Fibroblast of skin of abdomen (primary cell): Measurements from ENCODE around the gene KCNJ14.
"Not testable (repeated sequence)": the region's sequence is repeated elsewhere in the genome, so short reads cannot be mapped to it uniquely, and the experiment has no call there.

ENCODE experiments used
- DNase-seq: peaks from one replicate; pipeline ENCODE4 v3.0.0-alpha.2; 2013

Gene KCNJ14

DNA sequence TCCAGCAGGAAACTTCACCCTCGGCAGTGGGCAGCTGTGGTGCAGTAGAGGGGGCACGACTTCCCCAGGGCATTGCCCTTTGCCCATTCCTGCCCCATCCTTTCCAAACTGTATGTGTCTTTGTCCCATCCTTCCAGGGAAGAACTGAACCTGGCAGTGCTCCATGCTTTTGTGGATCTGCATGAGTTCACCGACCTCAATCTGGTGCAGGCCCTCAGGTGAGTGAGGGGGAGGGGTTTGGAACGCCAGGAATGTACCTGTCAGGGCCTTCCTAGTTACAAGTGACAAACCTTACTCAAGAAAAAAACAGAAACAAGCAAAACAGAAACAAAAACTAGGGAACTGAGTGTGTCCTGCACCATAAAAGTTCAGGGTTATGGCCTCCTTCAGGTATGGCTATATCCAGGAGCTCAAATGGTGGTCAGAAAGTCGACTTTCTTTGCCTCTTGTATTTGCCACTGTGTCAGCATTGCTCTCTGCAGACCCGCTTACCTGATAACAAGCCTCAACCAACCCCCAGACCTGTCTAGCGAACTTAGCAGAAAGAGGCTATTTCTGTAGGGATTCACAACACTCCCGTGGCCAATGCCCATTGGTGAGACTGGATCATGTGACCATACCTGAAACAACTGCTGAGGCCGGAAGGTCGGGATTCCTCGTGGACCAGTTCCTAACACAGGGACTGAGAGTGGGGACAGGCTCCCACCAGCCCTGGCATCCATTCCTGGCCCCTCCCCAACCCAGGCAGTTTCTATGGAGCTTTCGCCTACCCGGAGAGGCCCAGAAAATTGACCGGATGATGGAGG lies 18.0 kb downstream of the KCNJ14 start:
- no peak for DNase-seq

DNA sequence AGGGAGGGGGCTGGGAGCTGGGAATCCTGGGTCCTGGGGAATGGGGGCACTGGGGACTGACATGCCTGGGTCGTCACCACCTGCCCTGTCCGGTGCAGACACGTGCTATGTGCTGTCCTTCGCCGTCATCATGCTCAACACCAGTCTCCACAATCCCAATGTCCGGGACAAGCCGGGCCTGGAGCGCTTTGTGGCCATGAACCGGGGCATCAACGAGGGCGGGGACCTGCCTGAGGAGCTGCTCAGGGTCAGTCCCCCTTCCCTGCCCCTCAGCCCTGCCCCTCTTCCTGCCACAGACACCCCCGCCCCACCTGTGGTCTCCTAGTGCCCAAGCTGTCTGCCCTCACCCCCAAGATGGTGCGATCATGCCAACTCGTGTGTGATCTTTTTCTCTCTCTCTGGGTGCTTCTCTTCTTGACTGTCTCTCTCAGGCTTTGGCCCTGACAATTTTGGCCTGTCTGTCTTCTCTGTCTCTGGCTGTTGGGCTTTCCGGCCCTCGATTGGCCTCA lies 18.8 kb downstream of the KCNJ14 start:
- no peak for DNase-seq

DNA sequence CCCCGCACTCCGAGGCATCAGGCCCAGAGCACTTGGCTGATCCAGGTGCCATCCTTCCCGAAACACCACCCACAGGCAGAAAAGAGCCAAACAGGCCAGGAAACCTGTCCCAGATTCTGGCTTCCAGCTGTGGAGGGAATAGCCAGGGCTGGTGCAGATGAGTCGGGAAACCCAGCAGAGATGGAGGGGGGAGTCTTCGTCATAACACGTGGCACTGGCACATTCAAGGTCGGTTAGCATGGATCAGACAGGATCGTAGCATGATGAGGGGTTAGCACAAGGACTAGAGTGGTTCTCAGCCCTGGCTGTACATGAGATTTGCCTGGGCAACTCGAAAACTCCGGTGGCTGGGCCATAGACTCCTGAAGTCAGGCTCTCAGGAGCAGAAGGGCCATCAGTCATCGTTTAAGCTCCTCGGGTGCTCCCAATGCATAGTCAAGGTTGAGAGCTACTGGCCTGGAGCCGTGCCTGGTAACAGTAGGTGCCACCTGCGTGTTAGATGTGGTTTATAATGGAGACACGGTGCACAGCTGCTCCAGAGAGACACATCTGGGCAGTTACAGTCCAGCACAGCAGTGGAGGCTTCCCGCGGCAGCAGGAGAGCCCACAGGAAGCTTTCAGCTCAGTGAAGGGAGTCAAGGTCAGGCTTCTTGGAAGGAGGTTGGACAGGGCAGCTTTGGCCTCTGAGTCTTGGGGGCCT lies 20.1 kb downstream of the KCNJ14 start:
- DNase-seq: no peak

DNA sequence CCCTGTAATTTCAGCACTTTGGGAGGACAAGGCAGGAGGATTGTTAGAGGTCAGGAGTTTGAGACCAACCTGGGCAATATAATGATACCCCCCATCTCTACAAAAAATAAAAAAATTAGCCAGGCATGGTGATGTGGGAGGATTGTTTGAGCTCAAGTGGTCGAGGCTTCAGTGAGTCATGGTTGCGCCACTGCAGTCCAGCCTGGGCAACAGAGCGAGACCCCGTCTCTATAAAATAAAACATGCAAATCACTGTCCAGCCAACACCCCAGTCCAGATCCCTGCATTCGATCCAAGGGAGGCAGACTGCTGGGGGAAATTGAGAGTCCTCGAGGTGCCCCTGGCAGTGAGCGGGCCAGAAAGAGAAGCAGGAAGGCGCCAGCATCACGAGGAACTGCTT lies 20.8 kb downstream of the KCNJ14 start:
- DNase-seq: no peak

DNA sequence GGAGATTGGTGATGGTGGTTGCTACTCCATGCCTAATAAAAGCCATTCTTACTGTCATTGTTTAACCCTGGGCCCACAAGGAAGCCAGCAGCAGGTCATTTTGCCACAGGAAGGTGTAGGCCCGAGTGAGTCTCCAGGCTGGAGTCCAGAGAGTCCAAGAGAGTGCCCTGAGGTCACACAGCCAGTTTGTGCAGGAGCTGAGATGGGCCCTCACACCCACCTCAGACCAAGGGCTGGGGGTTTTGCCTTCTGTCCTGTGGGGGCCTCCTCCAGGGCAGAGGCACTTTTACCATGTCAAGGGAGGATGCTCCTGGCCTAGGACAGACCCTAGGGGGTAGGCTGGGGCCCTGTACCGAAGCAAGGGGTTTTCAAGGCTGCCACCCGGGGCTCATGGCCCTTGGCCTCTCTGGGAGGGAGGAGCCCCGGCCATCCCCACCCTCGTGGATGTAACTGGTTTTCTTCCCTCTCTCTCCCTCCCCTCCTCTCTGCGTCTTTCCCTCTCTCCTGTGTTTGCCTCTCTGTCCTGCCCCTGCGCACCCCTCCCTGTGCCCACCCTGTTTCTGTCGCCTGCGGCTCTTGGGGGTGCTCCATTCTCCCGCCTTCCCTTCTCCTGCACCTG lies 21.8 kb downstream of the KCNJ14 start:
- no peak for DNase-seq

DNA sequence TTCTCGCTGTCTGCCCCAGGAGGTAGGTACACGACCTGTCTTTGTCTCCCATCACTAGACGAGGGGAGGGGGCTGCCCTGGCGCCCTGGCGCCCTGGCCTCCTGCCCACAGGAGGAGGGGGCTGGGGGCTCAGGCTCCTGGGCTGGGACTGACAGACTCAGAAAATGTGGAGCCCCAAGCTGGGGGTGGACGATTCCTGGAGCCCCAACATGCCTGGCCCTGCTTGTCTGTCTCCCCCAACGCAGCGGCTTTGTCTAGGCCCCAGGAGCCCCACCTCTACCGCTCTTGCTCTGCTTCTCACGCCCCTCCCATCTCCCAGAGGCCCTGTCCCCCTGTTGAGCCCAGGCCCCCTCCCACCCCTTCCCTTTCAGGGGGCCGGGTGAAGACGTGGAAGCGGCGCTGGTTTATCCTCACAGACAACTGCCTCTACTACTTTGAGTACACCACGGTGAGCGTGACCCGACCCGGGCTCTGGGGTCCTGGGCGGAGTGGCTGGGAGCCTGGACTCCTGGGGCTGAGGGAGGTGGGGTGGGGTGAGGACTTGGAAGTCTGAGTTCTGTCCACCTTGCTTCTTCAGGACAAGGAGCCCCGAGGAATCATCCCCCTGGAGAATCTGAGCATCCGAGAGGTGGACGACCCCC lies 22.4 kb downstream of the KCNJ14 start:
- no peak for DNase-seq

DNA sequence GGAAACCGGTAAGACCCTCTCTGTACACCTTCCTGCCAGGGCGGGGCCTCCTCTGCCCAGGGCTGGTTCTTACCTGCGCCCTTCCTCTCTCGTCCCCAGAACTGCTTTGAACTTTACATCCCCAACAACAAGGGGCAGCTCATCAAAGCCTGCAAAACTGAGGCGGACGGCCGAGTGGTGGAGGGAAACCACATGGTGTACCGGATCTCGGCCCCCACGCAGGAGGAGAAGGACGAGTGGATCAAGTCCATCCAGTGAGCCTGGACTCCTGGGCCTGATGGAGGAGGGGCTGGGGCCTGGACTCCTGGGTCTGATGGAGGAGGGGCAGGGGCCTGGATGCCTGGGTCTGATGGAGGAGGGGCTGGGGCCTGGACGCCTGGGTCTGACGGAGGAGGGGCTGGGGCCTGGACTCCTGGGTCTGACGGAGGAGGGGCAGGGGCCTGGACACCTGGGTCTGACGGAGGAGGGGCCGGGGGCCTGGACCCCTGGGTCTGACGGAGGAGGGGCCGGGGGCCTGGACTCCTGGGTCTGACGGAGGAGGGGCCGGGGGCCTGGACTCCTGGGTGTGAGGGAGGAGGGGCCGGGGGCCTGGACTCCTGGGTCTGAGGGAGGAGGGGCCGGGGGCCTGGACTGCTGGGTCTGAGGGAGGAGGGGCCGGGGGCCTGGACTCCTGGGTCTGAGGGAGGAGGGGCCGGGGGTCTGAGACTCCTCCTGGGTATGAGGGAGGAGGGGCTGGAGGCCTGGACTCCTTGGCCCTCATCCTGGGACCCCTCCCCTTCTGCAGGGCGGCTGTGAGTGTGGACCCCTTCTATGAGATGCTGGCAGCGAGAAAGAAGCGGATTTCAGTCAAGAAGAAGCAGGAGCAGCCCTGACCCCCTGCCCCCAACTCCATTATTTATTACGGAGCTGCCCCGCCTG lies 23.2 kb downstream of the KCNJ14 start:
- no peak for DNase-seq

DNA sequence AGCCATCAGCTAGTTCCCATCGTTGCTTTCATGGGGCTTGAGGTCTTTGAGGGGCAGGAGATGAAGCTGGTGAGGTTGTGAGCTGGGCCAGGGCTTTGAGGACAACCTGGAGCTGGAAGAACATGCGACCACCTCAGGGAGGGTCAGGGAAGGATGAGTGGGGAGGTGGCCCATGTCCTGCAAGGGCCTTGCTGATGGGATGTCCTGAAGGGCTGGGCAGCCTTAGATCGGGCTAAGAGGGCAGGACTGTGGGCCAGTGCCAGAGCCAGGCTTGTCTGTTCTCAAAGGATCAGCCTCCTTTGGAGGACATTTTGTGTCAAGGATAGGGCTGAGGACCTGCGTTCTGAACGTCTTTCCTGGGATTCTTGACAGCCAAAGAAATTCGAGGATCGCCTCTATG lies 24.3 kb downstream of the KCNJ14 start:
- DNase-seq: no peak

DNA sequence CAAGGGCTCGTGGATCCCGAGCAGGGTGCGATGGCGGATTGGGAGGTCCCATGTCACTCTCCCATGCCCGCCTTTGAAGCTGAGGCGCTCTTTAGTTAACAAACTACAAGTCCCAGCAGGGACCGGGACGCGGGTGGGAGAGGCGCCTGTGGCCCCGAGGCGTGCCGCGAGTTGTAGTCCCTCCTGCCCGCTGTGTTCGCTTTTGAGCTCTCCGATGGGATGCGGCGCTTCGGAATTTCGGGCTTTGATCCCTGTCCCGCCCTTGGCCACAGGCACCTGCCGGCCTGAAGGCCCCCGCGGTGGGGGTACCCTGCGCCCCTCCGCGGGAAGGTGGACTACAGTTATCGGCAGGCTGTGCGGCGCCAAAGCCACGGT lies 24.8 kb downstream of the KCNJ14 start:
- peak; percentile 27 for DNase-seq

DNA sequence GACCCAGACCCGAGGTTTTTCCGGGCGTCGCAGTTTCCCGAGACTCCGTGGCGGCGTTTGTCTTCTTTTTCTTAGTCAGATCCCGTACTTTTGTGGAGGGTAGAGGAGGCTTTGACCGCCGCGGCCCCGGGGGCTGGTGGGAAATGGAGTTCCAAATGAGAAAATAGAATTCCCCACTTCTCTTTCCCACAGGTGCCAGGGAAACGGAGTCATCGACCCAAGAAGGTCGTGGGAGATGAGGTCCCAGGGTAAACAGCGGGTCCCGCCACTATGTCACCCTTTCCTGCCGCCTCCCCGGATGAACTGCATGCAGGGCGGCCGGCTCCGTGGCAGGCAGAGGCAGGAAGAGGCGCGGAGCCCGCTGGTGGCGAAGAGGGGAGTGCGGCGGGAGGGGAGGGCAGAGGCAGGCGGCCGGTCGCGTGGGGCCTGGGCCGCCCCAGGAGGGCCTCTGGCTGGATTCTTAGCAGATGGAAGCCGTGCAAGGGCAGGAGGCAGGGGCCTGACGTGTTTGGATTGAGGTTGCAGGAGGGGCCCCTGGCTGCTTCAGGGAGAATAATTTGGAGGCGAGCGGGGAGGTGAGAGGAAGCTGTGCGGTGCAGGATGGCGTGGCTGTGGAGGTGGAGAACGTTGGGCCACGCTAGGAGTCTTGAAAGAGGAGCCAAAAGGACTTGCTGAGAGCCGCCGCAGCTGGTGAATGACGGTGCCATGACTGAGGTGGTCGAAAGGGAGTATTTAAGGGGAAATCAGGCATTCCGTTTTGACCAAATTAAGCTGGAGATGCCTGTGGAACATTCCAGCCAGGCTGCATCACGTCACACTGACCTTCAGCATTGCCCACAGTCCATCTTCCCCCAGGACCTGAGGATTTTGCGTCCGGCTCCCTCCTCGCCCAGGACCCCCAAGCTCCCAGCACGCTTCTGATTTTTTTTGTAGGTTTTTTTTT lies 25.5 kb downstream of the KCNJ14 start:
- peak; percentile 55 for DNase-seq

DNA sequence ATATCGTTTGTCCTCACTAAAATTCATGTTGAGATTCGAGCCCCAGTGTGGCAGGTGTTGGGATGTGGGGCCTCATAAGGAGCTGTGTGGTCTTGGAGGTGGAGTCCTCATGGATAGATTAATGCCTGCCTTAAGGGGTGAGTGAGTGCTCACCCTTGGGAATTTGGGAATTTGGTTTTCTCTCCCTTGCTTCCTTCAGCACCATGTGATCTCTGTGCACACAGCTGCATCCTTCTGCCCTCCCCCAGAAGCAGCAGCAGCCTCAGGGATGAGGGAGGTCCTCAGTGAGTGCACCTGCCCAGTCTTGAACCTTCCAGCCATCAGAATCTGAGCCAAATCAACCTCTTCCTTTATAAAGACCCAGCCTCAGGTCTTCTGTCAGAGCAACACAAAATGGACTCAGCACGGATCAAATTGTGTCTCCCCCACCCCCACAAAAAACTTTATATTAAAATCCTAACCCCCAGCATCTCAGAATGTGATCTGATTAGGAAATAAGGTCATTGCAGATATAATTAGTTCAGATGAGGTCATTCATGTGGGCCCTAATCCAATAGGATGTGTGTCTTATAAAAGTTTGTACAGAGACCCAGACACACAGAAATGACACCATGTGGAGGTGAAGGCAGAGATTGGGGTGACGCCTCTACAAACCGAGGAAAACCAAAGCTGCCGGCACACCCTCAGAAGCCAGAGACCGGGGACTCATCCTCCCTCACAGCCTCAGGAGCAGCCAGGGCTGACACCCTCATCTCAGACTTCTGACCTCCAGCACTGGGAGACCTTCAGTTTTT lies 26.7 kb downstream of the KCNJ14 start:
- peak; percentile 34 for DNase-seq

DNA sequence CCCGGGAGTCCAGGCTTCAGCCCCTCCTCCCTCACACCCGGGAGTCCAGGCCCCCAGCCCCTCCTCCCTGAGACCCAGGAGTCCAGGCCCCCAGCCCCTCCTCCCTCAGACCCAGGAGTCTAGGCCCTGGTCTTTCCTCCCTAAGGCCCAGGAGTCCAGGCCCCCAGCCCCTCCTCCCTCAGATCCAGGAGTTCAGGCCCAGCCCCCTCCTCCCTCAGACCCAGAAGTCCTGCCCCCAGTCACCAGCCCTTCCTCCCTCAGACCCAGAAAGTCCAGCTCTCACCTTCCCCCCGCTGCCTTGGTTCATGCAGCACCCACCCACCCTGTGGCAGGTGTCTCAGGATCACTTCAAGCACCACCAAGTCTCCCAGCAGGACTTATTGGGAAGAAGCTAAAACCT lies 27.9 kb downstream of the KCNJ14 start:
- no peak for DNase-seq

DNA sequence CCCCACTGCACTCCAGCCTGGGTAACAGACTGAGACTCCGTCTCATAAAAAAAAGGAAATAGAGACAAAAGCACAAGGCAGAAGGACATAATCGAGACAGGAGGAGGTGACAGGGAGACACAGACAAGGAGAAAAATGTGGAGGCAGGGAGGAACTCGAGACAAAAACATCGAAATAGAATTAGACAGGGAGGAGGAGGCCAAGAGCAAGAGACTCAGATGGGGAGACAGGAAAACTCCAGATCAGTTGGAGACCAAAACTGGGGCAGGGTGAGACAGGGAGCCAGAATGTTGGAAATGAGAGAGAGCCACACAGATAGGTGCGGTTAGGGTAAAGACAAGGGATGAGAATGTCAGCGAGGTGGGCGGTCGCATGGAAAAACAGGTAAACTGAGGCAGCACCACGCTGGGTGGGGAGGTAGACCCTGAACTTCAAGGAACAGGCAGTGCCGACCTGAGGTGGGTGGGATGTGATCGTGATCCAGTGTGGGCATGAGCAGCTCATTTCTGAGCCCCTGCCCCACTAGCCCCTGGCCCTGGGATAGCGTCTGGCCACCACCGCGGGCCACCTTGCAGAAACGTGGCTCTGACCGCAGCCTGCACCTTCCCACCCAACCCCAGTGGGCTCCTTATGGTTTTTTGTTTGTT lies 29.0 kb downstream of the KCNJ14 start:
- no peak for DNase-seq

DNA sequence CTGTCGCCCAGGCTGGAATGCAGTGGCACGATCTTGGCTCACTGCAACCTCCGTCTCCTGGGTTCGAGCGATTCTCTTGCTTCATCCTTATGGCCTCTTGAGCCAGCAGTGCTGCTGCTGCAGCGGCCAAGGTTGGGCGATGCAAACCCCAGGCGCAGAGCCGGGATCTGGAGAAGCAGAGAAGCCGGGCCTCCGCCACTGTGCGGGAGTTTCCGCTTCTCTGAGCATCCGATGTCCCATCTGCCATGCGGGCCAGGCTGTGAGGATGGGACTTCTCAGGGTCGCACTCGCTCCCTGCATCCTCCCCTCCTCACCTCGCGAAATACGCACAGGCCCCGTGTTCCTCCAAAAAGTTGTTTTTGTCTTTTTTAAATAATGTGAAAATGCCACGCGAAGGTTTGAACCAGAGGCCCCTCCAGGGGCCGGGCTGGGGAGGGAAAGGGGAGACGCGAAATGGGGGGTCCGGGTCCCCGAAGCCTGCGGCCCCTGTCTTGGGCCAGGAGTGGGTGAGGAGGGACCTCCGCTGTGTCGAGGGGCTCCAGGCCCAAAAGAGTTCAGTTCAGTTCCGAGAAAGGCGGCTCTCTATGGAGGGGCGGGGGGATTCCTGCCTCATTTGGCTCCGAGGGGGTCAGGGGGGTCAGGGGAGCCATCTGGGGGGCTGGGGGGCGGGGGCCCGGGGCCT lies 29.7 kb downstream of the KCNJ14 start:
- DNase-seq: no peak

DNA sequence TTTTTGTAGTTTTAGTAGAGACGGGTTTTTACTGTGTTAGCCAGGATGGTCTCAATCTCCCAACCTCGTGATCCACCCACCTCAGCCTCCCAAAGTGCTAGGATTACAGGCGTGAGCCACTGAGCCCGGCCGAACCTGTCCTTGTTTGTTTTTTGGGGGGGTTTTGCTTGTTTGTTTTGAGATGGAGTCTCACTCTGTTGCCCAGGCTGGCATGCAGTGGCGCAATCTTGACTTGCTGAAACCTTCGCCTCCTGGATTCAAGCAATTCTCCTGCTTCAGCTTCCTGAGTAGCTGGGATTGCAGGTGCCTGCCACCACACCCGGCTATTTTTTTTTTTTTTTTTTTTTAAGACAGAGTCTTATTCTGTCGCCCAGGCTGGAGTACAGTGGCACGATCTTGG lies 31.3 kb downstream of the KCNJ14 start:
- not testable (repeated sequence) for DNase-seq

DNA sequence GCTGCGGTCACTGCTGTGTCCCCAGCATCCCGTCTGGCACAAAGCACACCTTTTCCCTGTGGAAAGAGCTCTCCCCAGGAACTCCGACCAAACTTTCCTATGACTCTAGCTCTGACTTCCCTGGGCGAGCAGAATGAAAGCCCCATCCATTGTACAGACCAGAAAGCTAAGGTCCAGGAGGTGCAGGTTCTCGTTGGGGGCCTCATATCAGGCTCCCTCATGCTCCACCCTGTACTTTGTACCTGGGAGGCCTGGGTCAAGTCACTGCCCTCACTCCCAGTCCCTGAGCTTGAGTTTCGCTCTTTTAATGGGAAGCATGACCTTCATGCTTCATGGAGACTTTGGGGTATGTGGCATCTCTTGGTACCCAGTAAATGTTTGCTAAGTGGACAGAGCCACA lies 32.2 kb downstream of the KCNJ14 start:
- no peak for DNase-seq

DNA sequence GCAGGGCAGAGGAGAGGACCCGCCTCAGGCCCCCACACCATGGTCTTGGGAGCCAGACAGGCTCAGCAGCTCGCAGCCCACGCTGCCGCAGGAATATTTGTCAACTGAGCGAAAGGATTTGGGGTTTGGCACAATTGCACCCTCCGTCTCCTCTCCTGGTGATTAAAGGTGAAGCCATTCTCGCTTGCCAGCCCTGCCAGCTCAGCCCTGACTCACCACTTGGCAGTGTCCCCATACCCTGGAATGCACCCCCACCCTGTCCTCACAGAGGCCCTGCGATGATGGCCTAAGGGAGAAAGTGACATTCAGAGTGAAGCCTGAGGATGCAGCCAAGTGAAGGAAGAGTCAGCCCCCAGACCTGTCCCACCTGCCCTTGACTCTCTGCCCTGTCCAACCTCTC lies 32.6 kb downstream of the KCNJ14 start:
- peak; percentile 63 for DNase-seq

DNA sequence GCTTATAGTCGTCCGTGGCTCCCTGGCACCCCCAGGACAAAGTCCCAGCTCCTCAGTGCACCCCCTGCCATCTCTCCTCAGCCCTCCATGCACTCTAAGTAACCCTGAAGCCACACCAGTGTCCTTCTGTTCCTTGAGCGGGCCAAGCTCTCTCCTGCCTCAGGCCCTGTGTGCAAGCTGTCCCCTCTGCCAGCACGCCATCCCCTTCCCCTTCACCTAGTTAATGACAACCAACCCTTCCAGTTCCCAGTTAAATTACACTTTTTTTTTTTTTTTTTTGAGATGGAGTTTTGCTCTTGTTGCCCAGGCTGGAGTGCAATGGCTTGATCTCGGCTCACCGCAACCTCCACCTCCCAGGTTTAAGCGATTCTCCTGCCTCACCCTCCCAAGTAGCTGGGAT lies 33.1 kb downstream of the KCNJ14 start:
- DNase-seq: not testable (repeated sequence)
